SK-N-SH (cell line): ENCODE data around the gene CKAP2L. TPM values are rescaled to one million over a fixed set of nuclear protein-coding genes. Genes with fewer than 3 reads are reported as not detected.

ENCODE experiments used
- CTCF ChIA-PET: fragments of 300-600, 350-600 bp; formaldehyde crosslinking; extraction: SDS; loops from one replicate; lab custom pipeline; 2021; lab: Yijun Ruan, JAX
- POLR2A ChIA-PET: fragments of 350-600 bp; sonication (Branson Sonifier 250); formaldehyde crosslinking; extraction: SDS; loops from one replicate; lab custom pipeline; 2020; ENCODE audit warnings: antibody characterized with exemption, inconsistent platforms; lab: Yijun Ruan, JAX
- DNase-seq: peaks from one replicate; pipeline ENCODE4 v3.0.0; 2012
- H2AFZ ChIP-seq: fragments of 200-600 bp; sonication (generic); 2 replicates; pipeline ENCODE4 v1.8.1; 2016; ENCODE audit warnings: antibody characterized with exemption, mild to moderate bottlenecking, low read depth
- H3F3A ChIP-seq: fragments of 200-600 bp; sonication (generic); replicated peaks from 2 replicates; pipeline ENCODE3; 2016; ENCODE audit warnings: antibody characterized with exemption, mild to moderate bottlenecking; ENCODE audit not compliant: insufficient read depth
- H3K27ac ChIP-seq, 2 experiments: fragments of 200-500 bp in 1 of 2; fragments of 200-600 bp in 1 of 2; sonication (Bioruptor generic) in 1 of 2; sonication (generic), shearing (Covaris generic) in 1 of 2; 2 replicates each; pipeline versions ENCODE4 v1.5.1 to v1.6.1; 2014 to 2016; ENCODE audit warnings: low read depth in 2 of 2, inconsistent platforms in 1 of 2, low read length in 1 of 2, mild to moderate bottlenecking in 1 of 2, mixed read lengths in 1 of 2
- H3K27me3 ChIP-seq: fragments of 200-600 bp; sonication (generic), shearing (Covaris generic); 2 replicates; pipeline ENCODE4 v1.6.1; 2016; ENCODE audit warnings: mixed run types; ENCODE audit not compliant: insufficient read depth
- H3K36me3 ChIP-seq, 2 experiments: fragments of 200-500 bp in 1 of 2; fragments of 200-600 bp in 1 of 2; sonication (Bioruptor generic) in 1 of 2; sonication (generic) in 1 of 2; replicated peaks in 1 of 2; 2 replicates each; pipeline versions ENCODE3 to v1.5.1; 2014 to 2016; ENCODE audit warnings: low read length in 1 of 2, mild to moderate bottlenecking in 1 of 2; ENCODE audit not compliant: insufficient read depth in 2 of 2, control insufficient read depth in 1 of 2
- H3K4me1 ChIP-seq, 2 experiments: fragments of 200-500 bp in 1 of 2; fragments of 200-600 bp in 1 of 2; sonication (Bioruptor generic) in 1 of 2; sonication (generic), shearing (Covaris generic) in 1 of 2; 2 replicates each; pipeline versions ENCODE4 v1.5.1 to v1.6.1; 2014 to 2016; ENCODE audit warnings: low read depth in 1 of 2, low read length in 1 of 2, mixed run types in 1 of 2; ENCODE audit not compliant: insufficient read depth in 2 of 2, control insufficient read depth in 1 of 2
- H3K4me2 ChIP-seq: fragments of 200-600 bp; sonication (generic), shearing (Covaris generic); 2 replicates; pipeline ENCODE4 v1.6.1; 2017; ENCODE audit warnings: mixed run types
- H3K4me3 ChIP-seq, 2 experiments: fragments of 200-500 bp in 1 of 2; fragments of 200-600 bp in 1 of 2; sonication (Bioruptor generic) in 1 of 2; sonication (generic), shearing (Covaris generic) in 1 of 2; 2 replicates each; pipeline versions ENCODE4 v1.5.1 to v1.8.1; 2014 to 2016; ENCODE audit warnings: low read depth in 2 of 2, inconsistent platforms in 1 of 2, low read length in 1 of 2, mild to moderate bottlenecking in 1 of 2, mixed read lengths in 1 of 2, moderate library complexity in 1 of 2
- H3K79me2 ChIP-seq: fragments of 200-600 bp; sonication (generic); 2 replicates; pipeline ENCODE4 v1.8.1; 2017; ENCODE audit warnings: mild to moderate bottlenecking; ENCODE audit not compliant: insufficient read depth
- H3K9ac ChIP-seq: fragments of 200-600 bp; sonication (generic); 2 replicates; pipeline ENCODE4 v1.6.1; 2017; ENCODE audit warnings: mixed run types
- H3K9me2 ChIP-seq: fragments of 200-600 bp; sonication (generic); 2 replicates; pipeline ENCODE4 v1.6.1; 2017; ENCODE audit warnings: mixed run types
- H3K9me3 ChIP-seq: fragments of 200-600 bp; sonication (generic); 2 replicates; pipeline ENCODE4 v1.6.1; 2017; ENCODE audit warnings: mixed run types, mild to moderate bottlenecking, moderate library complexity
- H4K20me1 ChIP-seq: fragments of 200-600 bp; sonication (generic); 2 replicates; pipeline ENCODE4 v1.6.1; 2017; ENCODE audit warnings: mild to moderate bottlenecking, mixed run types; ENCODE audit not compliant: insufficient read depth
- ELF1 ChIP-seq: IDR thresholded peaks from 2 replicates; pipeline ENCODE4 v1.4.0; 2012
- EP300 ChIP-seq, 2 experiments: IDR thresholded peaks; 2 replicates each; pipeline versions ENCODE4 v1.4.0 to v1.6.1; 2012; ENCODE audit warnings: borderline replicate concordance in 1 of 2, low read depth in 1 of 2, low read length in 1 of 2
- FOSL2 ChIP-seq: IDR thresholded peaks from 2 replicates; pipeline ENCODE4 v1.4.0; 2012; ENCODE audit warnings: low read depth, mild to moderate bottlenecking, moderate library complexity, borderline replicate concordance
- FOXJ3 ChIP-seq: sonication (generic); formaldehyde crosslinking; IDR thresholded peaks from 2 replicates; pipeline ENCODE4 v1.5.1; 2020; ENCODE audit warnings: mild to moderate bottlenecking, missing genetic modification reagents
- IRF3 ChIP-seq: fragments of 150-350 bp; IDR thresholded peaks from 2 replicates; pipeline ENCODE4 v1.6.1; 2016; ENCODE audit warnings: mild to moderate bottlenecking, low read depth, low read length
- MEF2A ChIP-seq: IDR thresholded peaks from 2 replicates; pipeline ENCODE4 v1.4.0; 2012; ENCODE audit warnings: low read depth, borderline replicate concordance
- NFIC ChIP-seq: IDR thresholded peaks from 2 replicates; pipeline ENCODE4 v1.4.0; 2012; ENCODE audit warnings: borderline replicate concordance
- POLR2AphosphoS5 ChIP-seq: IDR thresholded peaks from 2 replicates; pipeline ENCODE4 v1.6.1; 2012; ENCODE audit warnings: low read depth, low read length
- RAD21 ChIP-seq: IDR thresholded peaks from 2 replicates; pipeline ENCODE4 v1.6.1; 2012; ENCODE audit warnings: mild to moderate bottlenecking, low read length
- RXRA ChIP-seq: IDR thresholded peaks from 2 replicates; pipeline ENCODE4 v1.4.0; 2012; ENCODE audit warnings: low read depth, mild to moderate bottlenecking, borderline replicate concordance
- SIN3A ChIP-seq: IDR thresholded peaks from 2 replicates; pipeline ENCODE4 v1.6.1; 2012; ENCODE audit warnings: low read depth, mild to moderate bottlenecking, low read length, moderate library complexity, borderline replicate concordance
- SMC3 ChIP-seq: IDR thresholded peaks from 2 replicates; pipeline ENCODE4 v1.6.1; 2012; ENCODE audit warnings: low read depth, low read length, improper control_type of control experiment
- TAF1 ChIP-seq: IDR thresholded peaks from 2 replicates; pipeline ENCODE4 v1.6.1; 2012; ENCODE audit warnings: low read depth, mild to moderate bottlenecking, low read length, moderate library complexity, borderline replicate concordance
- TCF12 ChIP-seq: IDR thresholded peaks from 2 replicates; pipeline ENCODE4 v1.4.0; 2012
- TEAD4 ChIP-seq: IDR thresholded peaks from 2 replicates; pipeline ENCODE4 v1.4.0; 2012; ENCODE audit warnings: mild to moderate bottlenecking, borderline replicate concordance; ENCODE audit not compliant: insufficient read depth
- YY1 ChIP-seq: IDR thresholded peaks from 2 replicates; pipeline ENCODE4 v1.4.0; 2012; ENCODE audit warnings: low read depth, mild to moderate bottlenecking
- WGBS: methylation state at CpG from one replicate; pipeline ENCODE4 v1.1.6; 2017; ENCODE audit warnings: low lambda C conversion rate; 5-methylcytosine and 5-hydroxymethylcytosine counted together
- polyA plus RNA-seq, 3 experiments: library from polyadenylated mRNA; depleted of rRNA; stranded (reverse); fragments of >200 nt; gene quantifications; 2 replicates each; pipeline ENCODE4 v1.2.3, GENCODE V29; 2012
- TF ChIP-seq, protein P1 (sequence below): fragments of 150-350 bp; IDR thresholded peaks from 2 replicates; pipeline ENCODE4 v1.6.1; 2017; ENCODE audit warnings: antibody characterized with exemption, low read length, low read depth, borderline replicate concordance
- TF ChIP-seq, protein P2 (sequence below): IDR thresholded peaks from 2 replicates; pipeline ENCODE4 v1.4.0; 2012; ENCODE audit warnings: low read depth
- TF ChIP-seq, protein P3 (sequence below): IDR thresholded peaks from 2 replicates; pipeline ENCODE4 v1.4.0; 2012; ENCODE audit warnings: low read depth, borderline replicate concordance

Gene CKAP2L
- polyA plus RNA-seq, 1 of the 3 experiments (the other 2 are of a cell fraction), result 2.9 TPM

- Histone ChIP-seq H4K20me1 (no peaks in the 10 kb centered on the region), H3K27me3 (no peaks in the 10 kb centered on the region; the same call in 1 of the 2 replicates), H2AFZ (no peak overlapping the region), H3K9ac (no peak overlapping the region), H3K79me2 (no peaks in the 10 kb centered on the region), H3F3A (no peaks in the 10 kb centered on the region), H3K9me3 (no peaks in the 10 kb centered on the region), H3K4me2 (no peak overlapping the region), H3K27ac (no peak overlapping the region), H3K36me3 (no peaks in the 10 kb centered on the region), H3K9me2 (no peaks in the 10 kb centered on the region), H3K4me1 (peaks cover 0 to 2% of the 10 kb centered on the region in 2 experiments; a peak in 1 of 4 replicates), H3K4me3 (no peak overlapping the region)
- DNase-seq, result no peak
- 90% methylated on average over 12 of the region's 23 CpGs for WGBS
- ChIA-PET POLR2A (no interaction called here), CTCF (interaction anchor here (0.9 to 1.5 kb wide), 2 partner anchors 28 to 31 kb away, joined by 3 to 4 read pairs; no protein-coding TSS in a partner anchor)
- no peak for TF ChIP-seq FOSL2
Measured at GRCh38 chr2:112721819-112722522, 42.4 kb downstream of the CKAP2L start.

DNA sequence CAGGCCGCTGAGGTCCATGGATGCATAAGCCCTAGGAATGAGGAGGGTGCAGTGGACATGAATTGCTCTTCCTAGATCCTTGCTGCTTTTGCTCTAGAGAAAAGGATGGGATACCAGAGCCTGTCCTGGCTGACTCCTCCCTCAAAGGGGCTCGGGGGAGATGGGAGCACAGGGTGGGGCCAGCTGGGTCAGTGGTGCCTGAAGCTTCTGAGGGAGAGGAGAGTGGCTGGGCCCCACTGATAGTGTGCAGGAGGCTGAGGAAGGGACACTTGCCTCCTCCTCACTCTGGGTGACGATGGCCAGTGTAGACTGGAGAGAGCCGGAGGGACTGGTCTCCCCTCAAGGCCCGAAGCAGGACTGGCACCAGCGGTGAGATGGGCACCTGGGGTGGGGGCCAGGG, 43.6 kb downstream of the CKAP2L start, which contains the start of gene NT5DC4:
Gene NT5DC4, plus strand, starts transcription at position 236 of the 400 bp plus-strand sequence. Its CDS starts 60 bp downstream, at position 296.
- Histone ChIP-seq H3K9me3 (no peaks in the 10 kb centered on the region), H2AFZ (no peak within 1 kb of the TSS), H3K4me1 (no peaks in the 10 kb centered on the region), H3K27me3 (no peaks in the 10 kb centered on the region; the same call in 1 of the 2 replicates), H4K20me1 (no peaks in the 10 kb centered on the region), H3K27ac (no peak within 1 kb of the TSS), H3K9ac (no peak within 1 kb of the TSS), H3K4me2 (no peak within 1 kb of the TSS), H3K79me2 (no peaks in the 10 kb centered on the region), H3F3A (no peaks in the 10 kb centered on the region), H3K4me3 (no peak within 1 kb of the TSS), H3K36me3 (no peaks in the 10 kb centered on the region), H3K9me2 (no peaks in the 10 kb centered on the region)
- CTCF ChIA-PET, result no interaction called here
- POLR2A ChIA-PET, result no interaction called here
- 48% methylated on average over 2 of the region's 6 CpGs for WGBS
- TF ChIP-seq RXRA, result no peak
- no peak for TF ChIP-seq YY1
- TF ChIP-seq TCF12, result no peak
- TF ChIP-seq IRF3, result no peak
- TF ChIP-seq, protein P1, sequence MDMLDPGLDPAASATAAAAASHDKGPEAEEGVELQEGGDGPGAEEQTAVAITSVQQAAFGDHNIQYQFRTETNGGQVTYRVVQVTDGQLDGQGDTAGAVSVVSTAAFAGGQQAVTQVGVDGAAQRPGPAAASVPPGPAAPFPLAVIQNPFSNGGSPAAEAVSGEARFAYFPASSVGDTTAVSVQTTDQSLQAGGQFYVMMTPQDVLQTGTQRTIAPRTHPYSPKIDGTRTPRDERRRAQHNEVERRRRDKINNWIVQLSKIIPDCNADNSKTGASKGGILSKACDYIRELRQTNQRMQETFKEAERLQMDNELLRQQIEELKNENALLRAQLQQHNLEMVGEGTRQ, result no peak
- TF ChIP-seq, protein P2, sequence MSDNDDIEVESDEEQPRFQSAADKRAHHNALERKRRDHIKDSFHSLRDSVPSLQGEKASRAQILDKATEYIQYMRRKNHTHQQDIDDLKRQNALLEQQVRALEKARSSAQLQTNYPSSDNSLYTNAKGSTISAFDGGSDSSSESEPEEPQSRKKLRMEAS, result no peak
- no peak for TF ChIP-seq ELF1
- TF ChIP-seq POLR2AphosphoS5, result no peak
- no peak for TF ChIP-seq NFIC
- TF ChIP-seq TAF1, result no peak
- TF ChIP-seq TEAD4, result no peak
- TF ChIP-seq FOXJ3 (CRISPR knock-in tag), result no peak
- no peak for TF ChIP-seq RAD21
- TF ChIP-seq SMC3, result no peak
- no peak for TF ChIP-seq MEF2A
- TF ChIP-seq, protein P3, sequence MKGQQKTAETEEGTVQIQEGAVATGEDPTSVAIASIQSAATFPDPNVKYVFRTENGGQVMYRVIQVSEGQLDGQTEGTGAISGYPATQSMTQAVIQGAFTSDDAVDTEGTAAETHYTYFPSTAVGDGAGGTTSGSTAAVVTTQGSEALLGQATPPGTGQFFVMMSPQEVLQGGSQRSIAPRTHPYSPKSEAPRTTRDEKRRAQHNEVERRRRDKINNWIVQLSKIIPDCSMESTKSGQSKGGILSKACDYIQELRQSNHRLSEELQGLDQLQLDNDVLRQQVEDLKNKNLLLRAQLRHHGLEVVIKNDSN, result no peak
- TF ChIP-seq SIN3A, result no peak
- TF ChIP-seq EP300 (IDR thresholded peaks at IDR 0.05; ENCODE audit: borderline replicate concordance in 1 of 2, low read depth in 1 of 2, low read length in 1 of 2), result no peak
- no peak for DNase-seq
